ENCODE data around the gene PSORS1C1.
"Not testable (repeated sequence)": the region's sequence is repeated elsewhere in the genome, so short reads cannot be mapped to it uniquely, and the experiment has no call there.

The PSORS1C1 gene

DNA sequence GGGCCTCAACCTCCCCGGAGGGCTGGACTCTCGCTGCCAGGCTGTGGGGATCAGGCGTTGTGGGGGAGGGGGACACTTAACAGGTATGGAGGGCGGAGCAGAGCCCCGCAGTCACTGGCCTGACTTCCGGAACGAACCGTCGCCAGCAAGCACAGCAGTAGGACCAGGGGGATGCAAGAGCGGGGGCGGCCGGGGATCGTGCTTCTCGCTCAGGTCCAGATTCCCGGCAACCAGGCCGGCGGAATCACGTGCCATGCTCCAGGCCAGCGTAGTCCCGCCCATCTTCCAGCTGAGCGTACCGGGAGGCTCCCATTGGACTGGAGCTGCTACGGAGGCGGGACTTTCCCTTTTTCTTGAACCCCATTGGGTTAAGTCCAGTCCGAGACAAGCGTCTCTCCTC is 65.9 kb downstream of the PSORS1C1 start:
- DNase-seq = peak; percentile 74 to 83

DNA sequence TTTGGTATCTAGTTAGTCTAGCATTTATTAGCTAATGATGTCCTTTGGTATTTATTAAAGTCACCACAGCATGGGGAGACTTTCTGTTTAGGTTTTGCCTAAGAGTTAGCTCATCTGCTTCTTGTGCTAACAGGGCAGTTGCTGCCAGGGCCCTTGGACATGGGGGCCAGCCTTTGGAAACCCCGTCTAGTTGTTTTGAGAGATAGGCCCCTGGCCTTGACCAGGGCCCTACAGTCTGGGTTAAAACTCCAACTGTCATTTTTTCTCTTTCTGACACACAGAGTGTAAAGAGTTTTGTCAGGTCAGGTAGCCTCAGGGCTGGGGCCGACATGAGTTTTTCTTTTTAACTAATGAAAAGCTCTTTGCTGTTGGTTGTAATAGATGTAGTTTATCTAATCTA is 68.7 kb downstream of the PSORS1C1 start:
- DNase-seq = not testable (repeated sequence)

DNA sequence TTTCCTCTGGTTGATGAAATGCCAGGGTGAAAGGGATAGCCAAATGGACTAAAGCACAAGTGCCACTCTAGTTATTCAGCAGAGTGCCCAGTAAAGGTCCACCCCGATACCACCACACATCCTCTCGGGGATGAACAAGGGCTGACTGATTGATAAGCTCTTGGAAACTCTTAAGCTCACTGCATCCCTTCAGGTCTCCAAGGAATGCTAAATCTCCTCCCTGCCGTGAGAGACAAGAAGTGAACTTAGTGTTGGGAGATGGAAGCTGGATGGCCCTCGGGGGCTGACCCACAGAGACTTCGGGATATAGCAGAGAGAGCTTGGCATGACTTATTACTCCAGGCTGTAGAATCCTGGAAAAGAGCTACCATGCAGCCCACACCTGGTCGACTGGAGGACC is 69.3 kb downstream of the PSORS1C1 start:
- DNase-seq = not testable (repeated sequence)

DNA sequence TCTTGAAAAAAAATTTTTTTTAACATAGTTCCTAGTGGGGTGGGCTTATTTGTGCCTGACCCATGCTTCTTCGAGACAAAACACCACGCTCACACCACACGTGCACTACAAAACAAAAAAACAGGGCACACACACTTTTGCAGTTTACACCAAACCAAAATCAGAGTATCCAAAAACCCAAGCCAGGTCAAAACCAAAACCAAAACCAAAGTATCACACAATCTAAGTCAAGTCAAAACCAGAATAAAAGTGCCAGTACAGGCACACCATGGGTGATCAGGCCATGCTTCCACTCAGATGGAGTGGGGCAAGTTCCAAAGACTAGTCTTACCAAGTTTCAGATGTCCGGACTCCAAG is 71.1 kb downstream of the PSORS1C1 start:
- DNase-seq = not testable (repeated sequence)

DNA sequence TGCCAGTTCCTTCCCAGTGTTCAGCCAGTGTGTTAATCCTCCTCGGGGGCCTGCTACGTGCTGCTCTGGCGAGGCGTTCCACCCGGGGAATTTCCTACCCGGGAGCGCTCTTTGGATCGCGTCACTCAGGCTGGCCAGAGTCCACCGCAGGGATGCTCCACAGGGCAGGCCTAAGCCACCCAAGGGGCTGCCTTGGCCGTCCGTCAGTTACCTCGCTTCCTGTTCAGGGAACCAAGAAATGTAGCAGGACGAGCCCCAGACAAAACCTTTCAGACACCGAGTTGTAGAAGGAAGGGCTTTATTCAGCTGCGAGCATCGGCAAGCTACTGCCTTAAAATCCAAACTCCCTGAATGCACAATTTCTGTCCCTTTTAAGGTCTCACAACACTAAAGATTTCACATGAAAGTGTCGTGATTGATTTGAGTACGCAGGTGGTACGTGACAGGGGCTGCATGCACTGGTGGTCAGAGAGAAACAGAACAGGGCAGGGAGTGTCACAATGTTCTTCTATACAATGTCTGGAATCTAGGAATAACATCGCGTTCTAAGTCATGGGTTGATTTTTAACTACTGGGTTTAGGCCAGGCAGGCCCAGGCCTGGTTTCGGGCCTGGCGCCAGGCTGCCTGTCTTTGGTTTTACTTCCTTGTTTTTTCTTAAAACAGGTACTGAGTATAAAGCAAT is 71.6 kb downstream of the PSORS1C1 start:
- no peak for DNase-seq

DNA sequence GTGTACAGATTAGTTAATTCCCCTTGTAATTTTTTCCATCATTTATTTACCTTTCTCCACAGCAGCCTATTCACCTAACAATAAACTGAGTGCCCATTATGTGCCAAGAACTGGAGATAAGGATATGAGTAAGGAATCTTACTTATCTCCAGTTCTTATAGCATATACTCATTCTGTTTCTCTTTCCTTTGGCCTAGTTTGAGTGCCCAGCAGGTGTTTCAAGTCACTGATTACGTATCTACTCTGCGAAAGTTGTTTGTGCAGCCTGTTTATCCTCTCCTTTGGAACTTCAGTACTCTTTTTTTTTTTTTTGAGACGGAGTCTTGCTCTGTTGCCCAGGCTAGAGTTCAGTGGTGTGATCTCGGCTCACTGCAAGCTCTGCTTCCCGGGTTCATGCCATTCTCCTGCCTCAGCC is 73.2 kb downstream of the PSORS1C1 start:
- no peak for DNase-seq

DNA sequence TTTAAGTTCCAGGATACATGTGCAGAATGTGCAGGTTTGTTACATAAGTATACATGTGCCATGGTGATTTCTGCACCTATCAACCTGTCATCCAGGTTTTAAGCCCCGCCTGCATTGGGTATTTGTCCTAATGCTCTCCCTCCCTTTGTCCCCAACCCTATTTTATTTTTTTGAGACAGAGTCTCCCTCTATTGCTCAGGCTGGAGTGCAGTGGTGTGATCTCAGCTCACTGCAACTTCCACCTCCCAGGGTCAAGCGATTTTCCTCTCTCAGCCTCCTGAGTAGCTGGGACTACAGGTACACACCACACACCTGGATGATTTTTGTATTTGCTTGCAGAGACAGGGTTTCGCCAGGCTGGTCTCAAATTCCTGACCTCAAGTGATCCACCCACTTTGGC is 74.6 kb downstream of the PSORS1C1 start:
- DNase-seq = not testable (repeated sequence)

Data from activated CD4-positive, alpha-beta T cell treated with anti-CD3 and anti-CD28 coated beads, Interleukin-2, amount 50 U/mL, for 48 hours (primary cell).